Transverse colon (tissue), 4 donors: ENCODE data around the gene EPM2A.

Source experiments
- EP300 ChIP-seq: sonication (generic); formaldehyde crosslinking; IDR thresholded peaks from one replicate; pipeline ENCODE4 v1.6.1; 2017; ENCODE audit warnings: antibody characterized with exemption, low read depth
- POLR2AphosphoS5 ChIP-seq, 3 donors: sonication (generic); formaldehyde crosslinking; IDR thresholded peaks; one replicate each; pipeline ENCODE4 v1.6.1; 2016; ENCODE audit warnings: antibody characterized with exemption in 3 of 3
- TF ChIP-seq, protein P1 (sequence below), 5 experiments: fragments of 200-600 bp in 3 of 5; fragments of 450-650 bp in 2 of 5; sonication (generic) in 3 of 5; IDR thresholded peaks; 1 replicate in 2 of 5; 2 replicates in 3 of 5; pipeline ENCODE4 v1.5.1; 2016 to 2017; ENCODE audit warnings: antibody characterized with exemption in 5 of 5, inconsistent platforms in 3 of 5, mild to moderate bottlenecking in 2 of 5, moderate library complexity in 1 of 5

DNA sequence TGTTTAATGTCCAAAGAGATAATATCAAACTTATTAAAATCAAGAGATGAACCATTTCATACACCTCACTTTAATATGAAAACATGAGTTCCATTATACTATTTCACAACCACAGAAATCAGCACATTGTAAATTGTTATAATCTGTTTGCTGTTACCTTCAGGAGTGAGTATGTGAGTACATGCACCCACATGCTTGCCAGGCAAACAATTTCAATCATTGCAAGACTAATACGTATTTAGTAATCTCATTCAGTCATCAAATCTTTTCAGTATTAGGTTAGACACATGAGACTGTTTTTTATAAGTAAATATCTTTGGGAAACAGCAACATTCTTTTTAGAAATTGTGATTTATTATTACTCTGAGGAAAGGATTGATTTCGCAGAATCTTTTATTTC, 9.3 kb upstream of the EPM2A start:
- TF ChIP-seq POLR2AphosphoS5 (IDR thresholded peaks at IDR 0.05) (no peak), EP300 (no peak)
- TF ChIP-seq, protein P1, sequence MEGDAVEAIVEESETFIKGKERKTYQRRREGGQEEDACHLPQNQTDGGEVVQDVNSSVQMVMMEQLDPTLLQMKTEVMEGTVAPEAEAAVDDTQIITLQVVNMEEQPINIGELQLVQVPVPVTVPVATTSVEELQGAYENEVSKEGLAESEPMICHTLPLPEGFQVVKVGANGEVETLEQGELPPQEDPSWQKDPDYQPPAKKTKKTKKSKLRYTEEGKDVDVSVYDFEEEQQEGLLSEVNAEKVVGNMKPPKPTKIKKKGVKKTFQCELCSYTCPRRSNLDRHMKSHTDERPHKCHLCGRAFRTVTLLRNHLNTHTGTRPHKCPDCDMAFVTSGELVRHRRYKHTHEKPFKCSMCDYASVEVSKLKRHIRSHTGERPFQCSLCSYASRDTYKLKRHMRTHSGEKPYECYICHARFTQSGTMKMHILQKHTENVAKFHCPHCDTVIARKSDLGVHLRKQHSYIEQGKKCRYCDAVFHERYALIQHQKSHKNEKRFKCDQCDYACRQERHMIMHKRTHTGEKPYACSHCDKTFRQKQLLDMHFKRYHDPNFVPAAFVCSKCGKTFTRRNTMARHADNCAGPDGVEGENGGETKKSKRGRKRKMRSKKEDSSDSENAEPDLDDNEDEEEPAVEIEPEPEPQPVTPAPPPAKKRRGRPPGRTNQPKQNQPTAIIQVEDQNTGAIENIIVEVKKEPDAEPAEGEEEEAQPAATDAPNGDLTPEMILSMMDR (IDR thresholded peaks at IDR 0.05), result no peak
